Activated T-cell treated with anti-CD3 and anti-CD28 coated beads, Interleukin-2, amount 50 U/mL, for 24 hours (primary cell): ENCODE results near the gene CCDC60.
A peak's percentile ranks its signal among the peaks of the same experiment; 100 is the strongest.

Experiments used
- DNase-seq: peaks from one replicate; pipeline ENCODE4 v3.0.0-alpha.2; 2020
- H3K27ac Mint-ChIP-seq: 2 replicates; pipeline ENCODE4 v1.8.0; 2020; ENCODE audit warnings: mild to moderate bottlenecking, mixed read lengths
- H3K27me3 Mint-ChIP-seq: 2 replicates; pipeline ENCODE4 v1.8.0; 2020; ENCODE audit warnings: mixed read lengths
- H3K36me3 Mint-ChIP-seq: 2 replicates; pipeline ENCODE4 v1.8.0; 2020; ENCODE audit warnings: low read depth, mixed read lengths
- H3K4me1 Mint-ChIP-seq: 2 replicates; pipeline ENCODE4 v1.8.0; 2020; ENCODE audit warnings: low read depth, mixed read lengths
- H3K4me3 Mint-ChIP-seq: 2 replicates; pipeline ENCODE4 v1.8.0; 2020; ENCODE audit warnings: mild to moderate bottlenecking, moderate library complexity, mixed read lengths
- H3K9me3 Mint-ChIP-seq: 2 replicates; pipeline ENCODE4 v1.8.0; 2020; ENCODE audit warnings: mixed read lengths

The CCDC60 gene

DNA sequence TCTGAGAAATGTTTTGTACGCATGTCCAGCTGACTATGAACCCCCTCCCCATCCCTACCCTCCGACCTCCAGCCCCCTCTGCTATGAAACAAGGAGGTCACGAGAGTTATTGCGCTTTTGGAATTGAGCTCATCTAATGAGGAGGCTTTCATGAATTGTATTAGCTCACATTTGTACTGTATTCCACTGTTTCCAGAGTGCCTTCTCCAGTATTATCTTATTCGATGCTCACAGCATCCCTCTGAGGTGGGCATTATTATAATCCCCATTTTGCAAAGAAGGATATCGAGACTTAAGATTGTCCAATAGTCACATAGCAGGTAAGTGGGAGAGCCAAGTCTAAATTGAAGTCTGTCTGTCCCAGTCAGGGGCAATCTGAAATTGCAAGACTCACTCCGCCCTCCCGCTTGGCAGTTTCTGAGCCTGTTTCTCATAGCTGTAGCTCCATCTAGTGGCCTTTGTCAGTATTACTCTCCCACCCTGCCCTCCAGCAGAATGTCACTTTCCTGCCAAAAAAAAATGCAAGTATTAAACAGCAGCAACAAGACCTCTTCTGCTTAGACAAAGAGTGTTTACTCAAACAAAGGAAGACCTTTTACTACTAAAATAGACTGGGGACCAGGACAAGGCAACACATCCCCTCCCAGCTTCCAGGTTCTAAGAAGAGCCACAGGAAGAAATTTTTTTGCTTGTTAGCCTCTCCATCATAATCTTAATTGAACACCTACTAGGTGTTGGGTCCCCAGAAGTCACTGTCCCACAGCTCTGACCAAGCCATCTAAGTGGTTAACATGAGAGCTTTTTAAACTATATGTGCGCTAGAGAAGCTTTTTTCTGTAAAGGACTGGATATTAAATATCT, 210.5 kb downstream of the CCDC60 start:
- peak; percentile 46 for DNase-seq
- Mint-ChIP-seq H3K4me3 (no peak overlapping the region), H3K9me3 (no peaks in the 10 kb centered on the region), H3K36me3 (no peaks in the 10 kb centered on the region), H3K27me3 (peaks cover 62% of the 10 kb centered on the region), H3K4me1 (no peaks in the 10 kb centered on the region), H3K27ac (no peak overlapping the region)

DNA sequence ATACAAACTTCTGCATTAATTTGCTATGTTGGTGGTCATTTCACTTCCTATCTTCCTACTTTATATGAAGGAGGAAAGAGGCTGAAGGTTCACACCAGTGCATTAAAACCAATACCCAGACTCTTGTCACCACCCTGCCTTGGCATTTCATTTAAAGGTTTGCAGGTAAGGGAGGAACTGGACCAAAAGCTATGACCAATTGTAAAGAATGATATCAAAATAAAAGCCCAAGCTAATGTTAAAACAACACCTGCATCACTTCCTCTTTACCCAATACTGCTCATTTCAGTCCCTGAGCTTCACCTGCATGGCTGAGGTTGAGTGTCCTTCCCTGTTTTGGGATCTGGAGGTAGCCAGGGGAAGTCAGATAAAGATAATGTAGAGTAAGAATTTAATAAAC, 211.8 kb downstream of the CCDC60 start:
- DNase-seq = no peak
- Mint-ChIP-seq H3K4me3 (no peak overlapping the region), H3K9me3 (no peaks in the 10 kb centered on the region), H3K36me3 (no peaks in the 10 kb centered on the region), H3K27me3 (peaks cover 58% of the 10 kb centered on the region), H3K4me1 (no peaks in the 10 kb centered on the region), H3K27ac (no peak overlapping the region)

DNA sequence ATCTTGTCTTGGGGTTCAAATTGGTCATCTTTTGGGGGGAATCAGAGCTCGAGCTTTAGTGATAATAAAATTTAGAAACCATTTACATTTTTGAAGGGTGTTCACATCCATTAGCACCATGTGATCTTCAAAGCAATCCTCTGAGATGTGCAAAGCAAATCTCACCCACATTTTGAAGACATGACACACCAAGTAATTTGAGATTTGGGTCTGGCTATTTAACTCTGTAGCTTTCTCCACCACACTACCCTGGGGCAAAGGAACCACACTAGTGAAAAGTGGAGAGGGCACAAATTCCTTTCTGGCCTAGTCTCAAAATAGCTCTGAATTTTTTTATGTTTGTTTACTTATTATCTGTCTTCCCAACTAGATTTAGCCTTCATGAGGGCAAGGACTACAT, 212.5 kb downstream of the CCDC60 start:
- H3K4me1 Mint-ChIP-seq = no peaks in the 10 kb centered on the region
- no peaks in the 10 kb centered on the region for H3K36me3 Mint-ChIP-seq
- H3K9me3 Mint-ChIP-seq = no peaks in the 10 kb centered on the region
- no peak for DNase-seq
- H3K27me3 Mint-ChIP-seq = peaks cover 53% of the 10 kb centered on the region
- H3K27ac Mint-ChIP-seq = no peak overlapping the region
- no peak overlapping the region for H3K4me3 Mint-ChIP-seq

DNA sequence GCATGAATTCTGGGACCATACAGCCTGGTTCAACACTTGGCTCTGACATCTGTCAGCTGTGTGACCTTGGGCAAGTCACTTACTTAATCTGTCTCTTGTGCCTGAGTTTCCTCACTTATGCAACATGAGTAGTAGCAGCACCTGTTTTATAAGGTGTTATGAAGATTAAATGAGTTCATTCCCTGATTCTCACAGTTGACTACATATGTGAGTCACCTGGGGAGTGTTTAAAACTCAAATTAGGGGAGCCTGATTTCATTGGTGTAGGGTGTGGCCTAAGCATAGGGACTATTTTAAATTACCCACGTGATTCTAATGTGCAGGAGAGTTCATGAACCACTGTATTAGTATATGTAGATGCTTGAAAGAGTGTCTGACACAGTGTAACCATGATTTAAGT, 222.3 kb downstream of the CCDC60 start:
- H3K4me3 Mint-ChIP-seq = no peak overlapping the region
- no peak overlapping the region for H3K27ac Mint-ChIP-seq
- DNase-seq = no peak
- no peaks in the 10 kb centered on the region for H3K36me3 Mint-ChIP-seq
- peaks cover 29% of the 10 kb centered on the region for H3K27me3 Mint-ChIP-seq
- H3K9me3 Mint-ChIP-seq = no peaks in the 10 kb centered on the region
- H3K4me1 Mint-ChIP-seq = no peaks in the 10 kb centered on the region

DNA sequence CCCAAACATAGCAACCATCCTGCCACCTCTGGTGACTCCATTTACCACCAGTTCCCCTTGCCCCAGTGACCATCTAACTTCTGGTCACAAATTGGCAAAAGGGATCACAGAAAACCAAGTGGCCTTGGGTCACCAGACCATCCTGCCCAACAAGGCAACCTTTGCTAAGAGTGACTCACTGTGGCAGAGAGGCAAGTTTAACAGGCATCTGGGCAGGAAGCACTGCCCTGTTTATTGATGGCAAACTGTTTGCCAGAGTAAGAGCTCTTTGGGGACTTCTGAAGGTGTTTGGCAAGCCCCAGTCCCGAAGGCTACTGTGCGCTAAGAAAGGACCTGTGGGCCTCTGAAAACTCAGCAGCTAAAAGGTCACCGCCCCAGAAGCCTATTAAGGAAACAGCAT, 230.9 kb downstream of the CCDC60 start:
- Mint-ChIP-seq H3K4me1 (no peaks in the 10 kb centered on the region), H3K27ac (no peak overlapping the region), H3K27me3 (peaks cover 27% of the 10 kb centered on the region), H3K36me3 (no peaks in the 10 kb centered on the region), H3K4me3 (no peak overlapping the region), H3K9me3 (no peaks in the 10 kb centered on the region)
- DNase-seq = no peak

DNA sequence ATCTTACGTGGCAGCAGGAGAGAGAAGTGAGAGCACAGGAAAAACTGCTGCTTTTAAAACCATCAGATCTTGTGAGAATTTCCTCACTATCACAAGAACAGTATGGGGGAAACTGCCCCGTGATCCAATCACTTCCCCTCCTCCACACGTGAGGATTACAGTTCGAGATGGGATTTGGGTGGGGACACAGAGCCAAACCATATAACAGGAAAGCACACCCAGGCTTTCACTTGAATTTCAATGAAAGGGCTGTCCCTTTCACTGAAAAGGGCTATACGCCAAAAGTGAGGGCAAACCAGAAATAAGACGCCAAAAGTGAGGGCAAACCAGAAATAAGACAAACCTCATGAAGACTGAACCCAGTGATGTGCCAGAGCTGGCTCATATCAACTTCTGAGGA, 236.2 kb downstream of the CCDC60 start:
- no peaks in the 10 kb centered on the region for H3K9me3 Mint-ChIP-seq
- H3K36me3 Mint-ChIP-seq = no peaks in the 10 kb centered on the region
- peaks cover 22% of the 10 kb centered on the region for H3K27me3 Mint-ChIP-seq
- no peaks in the 10 kb centered on the region for H3K4me1 Mint-ChIP-seq
- no peak for DNase-seq
- H3K27ac Mint-ChIP-seq = no peak overlapping the region
- H3K4me3 Mint-ChIP-seq = no peak overlapping the region

DNA sequence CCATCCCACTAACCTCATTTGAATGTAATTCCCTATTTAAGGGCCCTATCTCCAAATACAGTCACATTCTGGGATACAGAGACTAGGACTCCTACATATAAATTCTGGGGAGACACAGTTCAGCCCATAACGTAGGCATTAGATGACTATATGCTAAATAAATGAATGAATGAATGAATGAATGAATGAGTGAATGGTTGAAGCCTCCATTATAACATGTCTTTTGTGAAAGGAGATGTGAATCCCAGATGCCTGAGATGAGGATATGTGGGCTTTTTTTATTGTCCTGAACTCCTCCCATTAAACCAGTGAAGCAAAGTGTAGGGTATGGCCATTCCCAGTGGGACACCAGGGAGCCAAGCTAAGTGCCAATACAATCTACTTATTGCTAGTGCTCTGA, 238.6 kb downstream of the CCDC60 start:
- Mint-ChIP-seq H3K36me3 (no peaks in the 10 kb centered on the region), H3K27me3 (peaks cover 27% of the 10 kb centered on the region), H3K27ac (no peak overlapping the region), H3K4me3 (no peak overlapping the region), H3K9me3 (no peaks in the 10 kb centered on the region), H3K4me1 (peaks cover 3% of the 10 kb centered on the region)
- no peak for DNase-seq

DNA sequence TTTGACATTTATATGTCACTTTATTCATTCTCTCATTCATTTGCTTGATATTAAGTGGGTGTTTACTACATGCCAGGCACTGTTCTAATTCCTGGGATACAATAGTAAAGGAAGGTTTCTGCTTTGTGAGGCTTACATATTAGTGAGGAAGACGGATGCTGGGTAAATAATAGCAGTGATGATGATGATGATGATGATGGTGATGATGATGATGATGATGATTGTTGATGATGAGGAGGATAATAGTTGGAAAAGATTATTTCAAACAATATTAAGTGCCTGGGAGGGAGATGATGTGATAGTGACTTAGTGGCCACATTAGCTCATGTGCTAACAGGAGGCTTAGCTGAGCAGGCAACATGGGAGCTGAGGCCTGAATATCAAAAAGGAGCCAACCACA, 239.7 kb downstream of the CCDC60 start:
- peaks cover 29% of the 10 kb centered on the region for H3K27me3 Mint-ChIP-seq
- H3K4me3 Mint-ChIP-seq = no peak overlapping the region
- H3K27ac Mint-ChIP-seq = no peak overlapping the region
- peaks cover 6% of the 10 kb centered on the region for H3K4me1 Mint-ChIP-seq
- H3K9me3 Mint-ChIP-seq = no peaks in the 10 kb centered on the region
- no peak for DNase-seq
- H3K36me3 Mint-ChIP-seq = no peaks in the 10 kb centered on the region

DNA sequence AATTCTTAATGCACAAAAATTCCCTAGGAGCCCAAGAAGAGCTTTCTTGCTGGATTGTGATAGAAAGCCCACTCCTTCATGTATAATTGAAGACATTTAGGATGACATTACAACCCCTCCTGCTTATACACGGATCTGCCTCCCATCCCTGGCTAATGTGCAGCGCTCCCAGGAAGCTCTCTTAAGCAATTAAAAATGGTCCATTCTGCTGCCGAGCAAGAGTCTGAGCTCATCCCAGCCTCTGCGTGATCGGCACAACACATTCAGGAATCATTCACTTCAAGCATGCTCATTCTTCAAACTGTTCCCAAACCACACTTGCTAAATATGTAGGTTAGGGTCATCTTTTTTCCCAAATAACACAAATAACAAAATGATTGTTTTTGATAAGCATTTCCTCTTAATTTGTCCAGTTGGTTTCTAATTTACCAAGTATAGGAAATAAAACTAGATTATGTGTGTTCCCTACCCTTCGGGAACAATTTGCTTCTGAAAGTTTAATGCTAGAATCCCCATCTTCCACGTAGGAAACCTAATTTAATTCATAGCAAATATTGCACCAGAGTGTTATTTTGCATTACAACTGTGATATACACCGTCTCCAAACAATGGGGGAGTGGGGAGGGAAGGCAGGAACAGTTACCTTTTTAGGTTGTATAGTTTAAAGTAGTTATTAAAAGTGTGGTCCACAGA, 241.7 kb downstream of the CCDC60 start:
- peaks cover 6% of the 10 kb centered on the region for H3K4me1 Mint-ChIP-seq
- H3K9me3 Mint-ChIP-seq = no peaks in the 10 kb centered on the region
- DNase-seq = no peak
- H3K36me3 Mint-ChIP-seq = no peaks in the 10 kb centered on the region
- no peak overlapping the region for H3K27ac Mint-ChIP-seq
- H3K4me3 Mint-ChIP-seq = no peak overlapping the region
- peaks cover 29% of the 10 kb centered on the region for H3K27me3 Mint-ChIP-seq

DNA sequence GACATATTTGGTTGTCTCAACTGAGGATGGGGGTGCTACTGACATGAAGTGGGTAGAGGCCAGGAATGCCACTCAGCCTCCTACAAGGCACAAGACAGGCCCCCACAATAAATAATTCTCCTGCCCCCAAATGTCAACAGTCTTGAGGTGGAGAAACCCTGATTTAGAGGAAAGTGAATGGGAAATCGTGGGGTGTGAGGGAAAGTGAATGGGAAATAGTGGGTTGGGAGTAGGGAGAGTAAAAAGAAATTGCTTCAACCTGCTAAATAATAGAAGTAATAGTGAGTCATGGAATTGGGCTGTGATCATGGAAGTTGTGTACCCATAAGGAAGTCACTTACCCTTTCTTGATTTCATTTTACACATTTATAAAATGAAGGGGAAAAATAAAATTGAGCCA, 242.4 kb downstream of the CCDC60 start:
- H3K4me3 Mint-ChIP-seq = no peak overlapping the region
- DNase-seq = no peak
- peaks cover 6% of the 10 kb centered on the region for H3K4me1 Mint-ChIP-seq
- H3K27me3 Mint-ChIP-seq = peaks cover 29% of the 10 kb centered on the region
- H3K36me3 Mint-ChIP-seq = no peaks in the 10 kb centered on the region
- no peak overlapping the region for H3K27ac Mint-ChIP-seq
- no peaks in the 10 kb centered on the region for H3K9me3 Mint-ChIP-seq

DNA sequence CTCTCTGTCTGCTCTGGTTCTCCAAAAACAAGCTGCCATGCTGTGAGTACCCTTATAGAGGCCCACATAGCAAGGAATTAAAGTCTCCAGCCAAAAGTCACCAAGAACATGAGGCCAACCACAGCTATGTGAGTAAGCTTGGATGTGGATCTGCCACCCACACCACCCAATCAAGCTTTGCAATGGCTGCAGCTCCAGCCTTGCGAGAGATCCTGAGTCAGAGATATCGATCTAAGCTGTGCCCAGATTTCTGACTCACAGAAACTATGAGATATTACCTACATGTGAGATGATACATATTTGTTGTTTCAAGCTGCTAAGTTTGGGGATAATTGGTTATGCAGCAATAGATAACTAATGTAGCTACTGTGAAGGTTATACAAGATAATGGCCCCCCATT, 243.6 kb downstream of the CCDC60 start:
- H3K27ac Mint-ChIP-seq = no peak overlapping the region
- H3K27me3 Mint-ChIP-seq = peaks cover 29% of the 10 kb centered on the region
- no peak for DNase-seq
- H3K4me1 Mint-ChIP-seq = peaks cover 6% of the 10 kb centered on the region
- H3K4me3 Mint-ChIP-seq = no peak overlapping the region
- no peaks in the 10 kb centered on the region for H3K36me3 Mint-ChIP-seq
- no peaks in the 10 kb centered on the region for H3K9me3 Mint-ChIP-seq

DNA sequence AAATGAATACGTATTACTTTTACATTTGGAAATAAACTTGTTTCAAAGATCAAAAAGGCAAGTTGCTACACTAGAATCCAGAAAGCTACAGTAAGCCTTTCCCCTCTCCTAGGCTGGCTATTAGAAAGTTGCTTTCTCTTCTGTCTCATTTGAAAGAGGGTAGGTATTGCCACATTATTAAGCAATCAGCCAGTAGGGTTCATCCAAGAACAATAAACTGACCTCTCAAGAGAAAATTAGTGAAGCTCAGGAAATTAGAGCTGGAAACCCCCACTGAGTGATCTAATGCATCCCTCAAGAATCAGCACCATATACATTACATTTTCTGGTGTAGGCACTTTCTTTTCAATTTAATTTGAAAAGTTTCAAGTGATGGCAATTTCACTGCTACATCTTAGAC, 254.6 kb downstream of the CCDC60 start:
- no peaks in the 10 kb centered on the region for H3K36me3 Mint-ChIP-seq
- no peak for DNase-seq
- H3K4me1 Mint-ChIP-seq = peaks cover 3% of the 10 kb centered on the region
- no peaks in the 10 kb centered on the region for H3K9me3 Mint-ChIP-seq
- H3K27ac Mint-ChIP-seq = no peak overlapping the region
- peaks cover 68% of the 10 kb centered on the region for H3K27me3 Mint-ChIP-seq
- no peak overlapping the region for H3K4me3 Mint-ChIP-seq

DNA sequence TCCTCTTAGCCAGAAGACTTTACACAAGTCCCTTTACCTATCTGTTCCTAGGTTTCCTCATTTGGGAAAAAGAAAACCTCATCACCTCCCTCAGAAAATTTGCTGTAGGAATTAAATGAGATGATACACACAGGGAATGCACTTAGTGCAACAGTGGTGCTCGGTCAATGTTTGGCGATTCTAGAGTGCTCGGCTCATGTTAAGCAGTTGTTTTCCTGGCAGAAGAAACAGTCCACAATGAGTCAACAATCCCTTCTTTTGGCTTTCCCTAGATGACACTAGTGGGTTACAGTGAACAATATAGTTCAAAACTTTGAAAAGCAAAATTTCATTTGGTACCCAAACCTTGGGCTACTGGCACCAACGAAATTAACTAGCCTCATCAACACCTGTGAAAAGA, 255.1 kb downstream of the CCDC60 start:
- Mint-ChIP-seq H3K4me3 (no peak overlapping the region), H3K4me1 (peaks cover 8% of the 10 kb centered on the region), H3K27ac (no peak overlapping the region), H3K36me3 (no peaks in the 10 kb centered on the region), H3K9me3 (no peaks in the 10 kb centered on the region), H3K27me3 (peaks cover 71% of the 10 kb centered on the region)
- DNase-seq = no peak
